ENCODE data around the gene TMC3. TPM values are rescaled to one million over a fixed set of nuclear protein-coding genes. Genes with fewer than 3 reads are reported as not detected.

Gene TMC3
- total and polyA plus RNA-seq, 10 of the 15 experiments (the other 5 are each of a cell fraction or from before 2014, with no cell fraction given), result 0.03 to 0.04 (median 0.04) TPM; not detected in 7

GRCh38 chr15:81335631-81336030 lies 38.4 kb downstream of the TMC3 start:
- CTCF ChIA-PET, result interaction anchor here (0.6 to 11.3 kb wide), 23 partner anchors 9 to 229 kb away, joined by 3 to 242 read pairs (median 5); partner anchors contain the start of gene STARD5
- RAD21 ChIA-PET (ENCODE audit: unreplicated experiment), result interaction anchor here (1.0 to 9.2 kb wide), 8 partner anchors 11 to 75 kb away, joined by 3 to 137 read pairs (median 8); partner anchors contain the start of gene STARD5
- no TSS peak for BruUV-seq (replicated peaks)
- POLR2A ChIA-PET, result no interaction called here
- Histone ChIP-seq H3K9ac (ENCODE audit: control insufficient read depth, insufficient read depth, low read length) (no peak overlapping the region), H4K20me1 (ENCODE audit: control insufficient read depth, insufficient read depth) (no peaks in the 10 kb centered on the region), H3K9me3 (replicated peaks; ENCODE audit: control insufficient read depth, insufficient read depth, low read length) (no peaks in the 10 kb centered on the region), H2AFZ (ENCODE audit: control insufficient read depth, low read depth, low read length) (no peak overlapping the region), H3K36me3 (ENCODE audit: control insufficient read depth in 2 of 2, insufficient read depth in 2 of 2, low read length in 1 of 2) (no peaks in the 10 kb centered on the region), H3K4me3 (no peak overlapping the region), H3K4me2 (ENCODE audit: control insufficient read depth, insufficient read depth) (no peak overlapping the region), H3K27ac (ENCODE audit: control insufficient read depth, insufficient read depth) (no peak overlapping the region), H3K79me2 (ENCODE audit: control insufficient read depth, insufficient read depth, low read length) (no peaks in the 10 kb centered on the region), H3K4me1 (ENCODE audit: control insufficient read depth, insufficient read depth, low read length) (no peaks in the 10 kb centered on the region; the same call in 1 of the 2 replicates), H3K27me3 (replicated peaks in 1 of 2; ENCODE audit: control insufficient read depth in 2 of 2, insufficient read depth in 2 of 2, low read length in 1 of 2) (no peaks in the 10 kb centered on the region)
- TF ChIP-seq ZNF207 (IDR thresholded peaks at IDR 0.05; ENCODE audit: borderline replicate concordance) (no peak), PAX8 (IDR thresholded peaks at IDR 0.05) (no peak), BACH1 (IDR thresholded peaks at IDR 0.05; ENCODE audit: borderline replicate concordance) (no peak), E2F8 (IDR thresholded peaks at IDR 0.05; ENCODE audit: low read depth, partially characterized antibody) (no peak), NFXL1 (IDR thresholded peaks at IDR 0.05; ENCODE audit: borderline replicate concordance) (no peak), ZNF384 (IDR thresholded peaks at IDR 0.05; ENCODE audit: borderline replicate concordance, low read depth, low read length) (no peak), POLR2AphosphoS5 (IDR thresholded peaks at IDR 0.05; ENCODE audit: low read length) (no peak), SMAD5 (IDR thresholded peaks at IDR 0.05; ENCODE audit: low read depth) (no peak), MTA3 (IDR thresholded peaks at IDR 0.05; ENCODE audit: borderline replicate concordance, low read length) (no peak), JUNB (IDR thresholded peaks at IDR 0.05) (no peak), ZBTB4 (CRISPR knock-in tag; IDR thresholded peaks at IDR 0.05) (no peak), NFYA (IDR thresholded peaks at IDR 0.05; ENCODE audit: borderline replicate concordance, low read depth, low read length) (no peak)
- intact Hi-C loops (cut with micrococcal nuclease; ENCODE audit: unreplicated experiment) (loop anchor here (1.0 to 5.0 kb wide), 2 partner anchors 60 to 67 kb away; no protein-coding TSS in a partner anchor), in situ Hi-C loops (cut with MboI) (no loop called here)
- FAIRE-seq (no peak), ATAC-seq (no peak), DNase-seq (ENCODE audit: low read depth, low spot score) (no peak)
- SMC1A ChIA-PET (ENCODE audit: uncharacterized antibody, unreplicated experiment), result interaction anchor here (1.2 to 6.1 kb wide), 9 partner anchors 36 to 69 kb away, joined by 3 to 122 read pairs (median 9); no protein-coding TSS in a partner anchor
- WGBS (ENCODE audit: insufficient coverage, insufficient replicate concordance, low lambda C conversion rate, missing lambda C conversion rate), result 98% methylated on average over 4 of the region's 4 CpGs
